OCI-LY7 (cell line): ENCODE measurements around the gene ATP2A2.

Source experiments
- EZH2phosphoT487 ChIP-seq: fragments of 200-600 bp; sonication (generic); IDR thresholded peaks from 2 replicates; pipeline ENCODE4 v1.6.1; 2018; ENCODE audit warnings: low read depth, borderline replicate concordance, mild to moderate bottlenecking, mixed run types, antibody characterized with exemption, low read length, moderate library complexity, mixed read lengths
- TF ChIP-seq, protein P1 (sequence below): fragments of 200-600 bp; sonication (generic); conservative IDR thresholded peaks from 2 replicates; pipeline ENCODE4 v1.5.1; 2014; ENCODE audit warnings: mild to moderate bottlenecking, antibody characterized with exemption, low read length, moderate library complexity, mixed read lengths

DNA sequence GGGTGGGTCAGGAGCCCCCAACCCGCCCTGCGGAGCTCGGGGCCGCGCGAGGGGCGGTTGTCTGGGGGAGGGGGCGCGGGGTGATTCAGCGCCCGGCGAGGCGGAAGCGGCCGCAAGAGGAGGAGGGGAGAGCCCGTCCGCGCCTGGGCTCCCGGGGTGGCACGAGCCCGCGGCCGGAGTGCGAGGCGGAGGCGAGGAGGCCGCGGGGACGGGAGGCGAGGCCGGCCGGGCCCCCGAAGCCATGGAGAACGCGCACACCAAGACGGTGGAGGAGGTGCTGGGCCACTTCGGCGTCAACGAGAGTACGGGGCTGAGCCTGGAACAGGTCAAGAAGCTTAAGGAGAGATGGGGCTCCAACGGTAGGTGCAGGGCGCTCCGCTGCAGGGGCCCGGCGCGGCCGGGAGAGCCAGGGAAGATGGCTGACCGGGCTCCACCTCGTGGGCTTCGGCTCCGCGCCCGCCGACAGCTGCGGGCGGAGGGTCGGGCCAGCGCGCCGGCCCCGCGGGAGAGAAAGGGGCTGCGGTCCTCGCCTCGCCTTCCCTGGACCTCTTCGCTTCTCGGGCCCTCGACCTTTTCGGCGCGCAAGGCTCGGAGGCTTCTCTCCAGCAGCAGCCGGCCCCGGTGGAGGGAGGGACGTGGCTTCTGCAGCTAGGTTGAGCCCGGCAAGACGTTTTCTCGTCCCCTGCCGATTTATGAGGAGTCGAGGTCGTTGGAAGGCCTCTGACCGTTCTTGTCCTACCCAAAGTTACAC, 677 bp downstream of the ATP2A2 start:
- TF ChIP-seq, protein P1, sequence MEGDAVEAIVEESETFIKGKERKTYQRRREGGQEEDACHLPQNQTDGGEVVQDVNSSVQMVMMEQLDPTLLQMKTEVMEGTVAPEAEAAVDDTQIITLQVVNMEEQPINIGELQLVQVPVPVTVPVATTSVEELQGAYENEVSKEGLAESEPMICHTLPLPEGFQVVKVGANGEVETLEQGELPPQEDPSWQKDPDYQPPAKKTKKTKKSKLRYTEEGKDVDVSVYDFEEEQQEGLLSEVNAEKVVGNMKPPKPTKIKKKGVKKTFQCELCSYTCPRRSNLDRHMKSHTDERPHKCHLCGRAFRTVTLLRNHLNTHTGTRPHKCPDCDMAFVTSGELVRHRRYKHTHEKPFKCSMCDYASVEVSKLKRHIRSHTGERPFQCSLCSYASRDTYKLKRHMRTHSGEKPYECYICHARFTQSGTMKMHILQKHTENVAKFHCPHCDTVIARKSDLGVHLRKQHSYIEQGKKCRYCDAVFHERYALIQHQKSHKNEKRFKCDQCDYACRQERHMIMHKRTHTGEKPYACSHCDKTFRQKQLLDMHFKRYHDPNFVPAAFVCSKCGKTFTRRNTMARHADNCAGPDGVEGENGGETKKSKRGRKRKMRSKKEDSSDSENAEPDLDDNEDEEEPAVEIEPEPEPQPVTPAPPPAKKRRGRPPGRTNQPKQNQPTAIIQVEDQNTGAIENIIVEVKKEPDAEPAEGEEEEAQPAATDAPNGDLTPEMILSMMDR, result no peak
- TF ChIP-seq EZH2phosphoT487, result no peak
